ENCODE data around the gene SKAP2.

The SKAP2 gene

DNA sequence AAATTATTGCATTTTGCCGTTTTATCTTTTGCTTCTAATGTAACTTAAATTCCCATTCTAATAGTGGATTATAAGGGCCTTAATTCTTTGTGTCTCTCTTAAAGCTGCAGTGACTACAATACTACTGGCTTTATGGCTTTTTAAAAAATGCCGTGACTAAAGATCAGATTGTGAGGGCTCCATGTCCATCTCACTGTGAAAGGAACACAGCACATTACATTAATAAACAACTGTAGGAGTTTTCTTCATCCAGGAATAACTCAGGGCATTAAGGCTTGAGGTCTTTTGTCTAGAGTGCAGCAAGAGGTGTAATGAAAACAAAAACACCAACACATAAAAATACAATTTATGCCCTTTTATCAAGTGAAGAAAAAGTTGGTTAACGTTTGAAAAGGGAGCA, 205.3 kb downstream of the SKAP2 start:
- H3K4me3 ChIP-seq (ENCODE audit: low read depth in 1 of 2, low read length in 1 of 2): no peak overlapping the region
- no peaks in the 10 kb centered on the region for H3K4me1 ChIP-seq (ENCODE audit: control insufficient read depth in 1 of 2, insufficient read depth in 1 of 2, low read depth in 1 of 2, low read length in 1 of 2)
- H3K9me3 ChIP-seq: no peaks in the 10 kb centered on the region
- TF ChIP-seq, protein P1, sequence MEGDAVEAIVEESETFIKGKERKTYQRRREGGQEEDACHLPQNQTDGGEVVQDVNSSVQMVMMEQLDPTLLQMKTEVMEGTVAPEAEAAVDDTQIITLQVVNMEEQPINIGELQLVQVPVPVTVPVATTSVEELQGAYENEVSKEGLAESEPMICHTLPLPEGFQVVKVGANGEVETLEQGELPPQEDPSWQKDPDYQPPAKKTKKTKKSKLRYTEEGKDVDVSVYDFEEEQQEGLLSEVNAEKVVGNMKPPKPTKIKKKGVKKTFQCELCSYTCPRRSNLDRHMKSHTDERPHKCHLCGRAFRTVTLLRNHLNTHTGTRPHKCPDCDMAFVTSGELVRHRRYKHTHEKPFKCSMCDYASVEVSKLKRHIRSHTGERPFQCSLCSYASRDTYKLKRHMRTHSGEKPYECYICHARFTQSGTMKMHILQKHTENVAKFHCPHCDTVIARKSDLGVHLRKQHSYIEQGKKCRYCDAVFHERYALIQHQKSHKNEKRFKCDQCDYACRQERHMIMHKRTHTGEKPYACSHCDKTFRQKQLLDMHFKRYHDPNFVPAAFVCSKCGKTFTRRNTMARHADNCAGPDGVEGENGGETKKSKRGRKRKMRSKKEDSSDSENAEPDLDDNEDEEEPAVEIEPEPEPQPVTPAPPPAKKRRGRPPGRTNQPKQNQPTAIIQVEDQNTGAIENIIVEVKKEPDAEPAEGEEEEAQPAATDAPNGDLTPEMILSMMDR (IDR thresholded peaks at IDR 0.05): no peak
- no peaks in the 10 kb centered on the region for H3K27me3 ChIP-seq
- no peak overlapping the region for H3K27ac ChIP-seq
- H3K36me3 ChIP-seq: peaks cover 25% of the 10 kb centered on the region

DNA sequence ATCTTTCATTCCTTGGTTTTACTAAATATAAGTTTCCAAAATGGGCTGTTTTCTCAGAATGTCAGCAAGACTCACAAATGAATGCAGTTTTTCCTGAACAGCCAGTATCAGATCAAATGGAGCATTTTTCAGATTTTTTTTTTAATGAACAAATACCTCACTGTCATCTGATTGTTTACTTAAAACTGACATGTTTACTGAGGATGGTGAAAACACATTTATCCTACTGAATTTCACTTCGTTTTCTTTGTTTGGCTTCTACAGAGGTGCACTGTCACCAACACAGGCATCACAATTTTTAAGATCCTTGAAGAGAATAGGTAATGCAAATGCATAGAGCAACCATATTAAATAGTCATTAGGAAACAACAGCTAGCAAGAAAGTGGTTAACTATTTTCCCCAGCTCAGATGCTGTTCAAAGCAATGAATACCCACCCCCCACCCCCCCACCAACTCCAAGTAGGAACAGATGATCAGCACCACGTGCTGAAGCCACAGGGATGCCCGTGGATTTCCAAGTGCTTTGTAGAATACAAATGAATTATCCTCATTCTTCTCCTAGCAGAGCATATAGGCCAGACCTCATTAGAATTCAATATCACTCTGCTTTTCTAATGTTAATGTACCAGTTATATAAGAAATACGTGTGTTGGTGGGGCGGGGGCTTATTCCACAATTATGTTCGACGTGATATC, 205.9 kb downstream of the SKAP2 start:
- H3K4me3 ChIP-seq (ENCODE audit: low read depth in 1 of 2, low read length in 1 of 2): no peak overlapping the region
- H3K27me3 ChIP-seq: no peaks in the 10 kb centered on the region
- H3K4me1 ChIP-seq (ENCODE audit: control insufficient read depth in 1 of 2, insufficient read depth in 1 of 2, low read depth in 1 of 2, low read length in 1 of 2): no peaks in the 10 kb centered on the region
- TF ChIP-seq, protein P1 (IDR thresholded peaks at IDR 0.05): no peak
- no peak overlapping the region for H3K27ac ChIP-seq
- H3K36me3 ChIP-seq: peaks cover 19% of the 10 kb centered on the region
- H3K9me3 ChIP-seq: no peaks in the 10 kb centered on the region

DNA sequence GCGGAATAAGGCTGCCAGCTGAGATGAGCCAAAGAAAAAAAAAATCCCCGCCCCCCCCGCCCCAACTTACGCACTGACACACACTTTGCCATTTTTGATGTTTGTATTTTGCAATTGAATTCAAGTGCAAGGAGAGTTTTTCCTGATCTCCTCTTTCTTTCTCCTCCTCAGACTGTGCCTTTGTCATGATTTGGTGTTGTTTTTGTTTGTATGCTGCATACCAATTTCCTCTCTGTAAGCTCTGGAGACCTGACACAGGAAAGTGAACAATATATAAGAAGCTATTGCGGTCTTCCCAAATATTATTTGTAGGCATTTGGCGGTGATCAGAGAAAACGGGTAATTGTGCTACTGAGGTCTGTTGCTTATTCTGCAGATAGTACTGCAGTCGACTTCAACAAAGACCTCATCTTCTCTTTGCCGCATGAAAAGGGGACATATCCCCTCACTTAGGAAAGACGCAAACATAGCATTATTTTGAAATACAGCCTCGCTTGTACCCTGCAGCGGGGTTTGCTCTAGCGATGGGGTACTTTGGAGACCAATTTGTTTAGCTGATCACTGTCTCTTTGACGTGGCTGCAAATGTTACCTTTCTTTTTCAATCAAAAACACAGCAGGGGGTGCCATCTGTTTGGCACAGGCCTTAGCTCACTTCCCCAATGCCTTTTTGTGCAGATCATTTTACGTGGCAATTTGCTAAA, 206.6 kb downstream of the SKAP2 start:
- H3K9me3 ChIP-seq: no peaks in the 10 kb centered on the region
- H3K4me1 ChIP-seq (ENCODE audit: control insufficient read depth in 1 of 2, insufficient read depth in 1 of 2, low read depth in 1 of 2, low read length in 1 of 2): no peaks in the 10 kb centered on the region
- H3K27ac ChIP-seq: no peak overlapping the region
- TF ChIP-seq, protein P1 (IDR thresholded peaks at IDR 0.05): no peak
- H3K36me3 ChIP-seq: peaks cover 12% of the 10 kb centered on the region
- H3K27me3 ChIP-seq: no peaks in the 10 kb centered on the region
- no peak overlapping the region for H3K4me3 ChIP-seq (ENCODE audit: low read depth in 1 of 2, low read length in 1 of 2)

DNA sequence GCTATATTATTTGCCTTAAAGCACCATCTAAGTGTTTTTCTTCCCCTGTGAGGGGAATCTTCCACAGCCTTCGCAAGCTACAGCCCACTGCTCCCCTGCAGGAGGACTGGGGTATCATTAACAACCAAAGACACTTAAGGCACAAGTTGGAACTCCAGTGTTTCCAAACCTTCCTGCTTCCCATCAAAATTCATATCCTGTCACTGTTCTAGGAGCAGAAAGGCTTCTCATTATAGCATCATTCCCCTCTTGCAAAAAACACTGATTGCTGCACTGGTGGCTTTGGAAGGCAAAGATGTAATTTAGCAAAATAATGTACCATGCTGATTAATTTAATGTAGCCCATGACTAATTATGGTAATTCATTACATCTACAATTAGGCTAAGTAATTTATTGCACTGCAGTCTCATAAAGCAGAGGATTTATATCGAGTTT, 207.2 kb downstream of the SKAP2 start:
- Histone ChIP-seq H3K36me3 (peaks cover 9% of the 10 kb centered on the region), H3K9me3 (no peaks in the 10 kb centered on the region), H3K27ac (no peak overlapping the region), H3K27me3 (no peaks in the 10 kb centered on the region), H3K4me1 (ENCODE audit: control insufficient read depth in 1 of 2, insufficient read depth in 1 of 2, low read depth in 1 of 2, low read length in 1 of 2) (no peaks in the 10 kb centered on the region), H3K4me3 (ENCODE audit: low read depth in 1 of 2, low read length in 1 of 2) (no peak overlapping the region)
- TF ChIP-seq, protein P1 (IDR thresholded peaks at IDR 0.05): no peak

DNA sequence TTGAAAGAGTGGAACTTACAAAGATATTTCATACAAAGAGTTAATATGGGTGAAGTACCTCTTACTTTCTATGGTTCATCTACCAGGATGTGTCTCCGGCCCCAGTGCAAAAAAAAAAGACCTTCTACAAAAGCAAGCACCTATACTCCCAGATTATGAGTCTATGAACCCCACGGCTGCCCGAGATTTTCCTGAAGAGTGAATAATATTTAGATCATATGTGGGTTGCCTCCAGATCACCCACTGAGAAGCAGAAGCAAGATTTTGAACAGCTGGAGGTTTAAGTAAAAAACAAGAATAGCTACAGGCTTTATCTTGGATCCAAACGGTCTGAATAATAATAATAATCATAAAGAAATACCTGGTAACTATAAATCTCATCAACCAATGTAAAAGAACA, 207.7 kb downstream of the SKAP2 start:
- H3K4me3 ChIP-seq (ENCODE audit: low read depth in 1 of 2, low read length in 1 of 2): no peak overlapping the region

More for the DNA sequence above, 207.7 kb downstream of the SKAP2 start:
- H3K4me1 ChIP-seq (ENCODE audit: control insufficient read depth in 1 of 2, insufficient read depth in 1 of 2, low read depth in 1 of 2, low read length in 1 of 2): no peaks in the 10 kb centered on the region
- no peak overlapping the region for H3K27ac ChIP-seq
- no peaks in the 10 kb centered on the region for H3K9me3 ChIP-seq
- TF ChIP-seq, protein P1 (IDR thresholded peaks at IDR 0.05): no peak
- peaks cover 7% of the 10 kb centered on the region for H3K36me3 ChIP-seq
- no peaks in the 10 kb centered on the region for H3K27me3 ChIP-seq
